GM21737 (cell line): ENCODE results near the gene SNX13.
"Not testable (repeated sequence)": the region's sequence is repeated elsewhere in the genome, so short reads cannot be mapped to it uniquely, and the experiment has no call there.

ENCODE experiments used
- ATAC-seq: cut with Tn5 transposase; IDR thresholded peaks from one replicate; pipeline ENCODE4 v1.9.1; 2021; ENCODE audit warnings: mild to moderate bottlenecking, moderate library complexity; ENCODE audit not compliant: unreplicated experiment

SNX13 gene

DNA sequence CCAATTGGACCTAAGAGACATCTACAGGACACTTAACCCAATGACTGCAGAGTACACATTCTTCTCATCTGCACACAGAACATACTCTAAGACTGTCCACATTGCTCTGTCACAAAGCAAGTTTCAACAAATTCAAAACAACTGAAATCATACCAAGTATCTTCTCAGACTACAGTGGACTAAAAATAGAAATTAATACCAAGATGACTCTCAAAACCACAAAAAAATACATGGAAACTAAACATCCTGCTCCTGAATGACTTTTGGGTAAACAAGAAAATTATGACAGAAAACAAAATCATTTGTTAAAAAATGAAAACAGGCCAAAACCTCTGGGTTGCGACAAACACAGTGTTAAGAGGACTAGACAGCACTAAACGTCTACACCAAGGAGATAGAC lies 24.5 kb downstream of the SNX13 start:
- ATAC-seq, result no peak

DNA sequence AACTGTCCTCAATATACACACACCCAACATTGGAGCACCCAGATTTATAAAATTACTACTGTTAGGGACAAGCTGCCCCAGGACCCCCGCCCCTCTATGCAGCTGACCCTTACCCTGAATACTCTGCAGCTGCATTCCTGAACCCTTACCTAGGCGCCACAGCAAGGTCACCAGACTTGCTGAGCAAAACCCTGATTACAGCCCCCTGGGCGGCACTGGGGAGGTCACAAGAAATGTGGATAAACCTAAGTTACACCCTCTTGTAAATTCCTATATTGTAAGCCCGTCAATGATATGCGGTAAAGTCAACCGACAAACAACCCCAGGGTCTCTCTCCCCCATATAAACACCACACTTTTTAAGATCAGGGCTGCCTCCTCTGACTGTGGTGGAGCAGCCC lies 25.1 kb downstream of the SNX13 start:
- no peak for ATAC-seq

DNA sequence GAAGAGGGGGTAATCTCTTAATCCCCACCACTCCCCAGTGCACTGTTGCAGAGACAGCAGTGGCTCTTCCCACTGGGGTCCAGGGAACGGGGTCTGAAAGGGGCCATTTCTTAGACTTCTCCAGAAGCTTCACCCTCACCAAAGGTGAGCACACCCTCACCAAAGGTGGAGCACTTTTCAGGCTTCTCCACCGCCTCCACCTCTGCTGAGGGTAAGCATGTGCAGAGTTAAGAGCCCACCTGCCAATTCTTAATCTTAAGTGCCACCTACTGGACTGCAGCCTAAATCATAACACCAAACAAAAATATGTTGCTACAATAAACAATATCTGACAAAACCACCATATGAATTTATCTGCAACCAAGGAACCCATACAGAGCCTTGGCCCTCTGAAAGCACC lies 27.0 kb downstream of the SNX13 start:
- ATAC-seq, result no peak

DNA sequence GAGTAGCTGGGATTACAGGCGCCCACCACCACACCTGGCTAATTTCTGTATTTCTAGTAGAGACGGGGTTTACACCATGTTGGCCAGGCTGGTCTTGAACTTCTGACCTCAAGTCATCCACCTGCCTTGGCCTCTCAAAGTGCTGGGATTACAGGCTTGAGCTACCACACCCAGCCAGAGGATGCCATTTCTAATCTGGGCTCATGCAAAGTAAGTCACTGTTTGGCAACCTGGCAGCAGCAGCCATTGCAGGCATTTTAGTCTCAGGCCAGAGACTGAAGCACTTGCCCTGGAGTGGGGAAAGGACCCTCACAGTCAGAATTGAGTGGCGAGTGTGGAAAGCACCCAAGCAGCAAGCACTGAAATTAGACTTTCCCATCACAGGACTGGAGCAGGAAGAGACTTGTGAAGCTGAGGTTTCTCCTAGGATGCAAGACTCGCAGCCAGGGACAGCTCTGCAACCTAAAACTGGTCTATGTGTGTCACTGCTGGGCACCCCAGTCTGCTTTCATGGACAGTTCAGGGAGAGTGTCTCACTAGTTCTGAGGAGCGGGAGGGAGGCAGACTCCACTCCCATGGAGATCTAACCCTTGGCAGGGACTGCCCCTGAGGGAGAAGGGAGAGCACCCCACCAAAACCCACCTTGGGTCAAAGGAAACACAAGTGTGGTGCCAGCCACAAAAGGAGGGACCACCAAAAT lies 27.6 kb downstream of the SNX13 start:
- ATAC-seq, result no peak

DNA sequence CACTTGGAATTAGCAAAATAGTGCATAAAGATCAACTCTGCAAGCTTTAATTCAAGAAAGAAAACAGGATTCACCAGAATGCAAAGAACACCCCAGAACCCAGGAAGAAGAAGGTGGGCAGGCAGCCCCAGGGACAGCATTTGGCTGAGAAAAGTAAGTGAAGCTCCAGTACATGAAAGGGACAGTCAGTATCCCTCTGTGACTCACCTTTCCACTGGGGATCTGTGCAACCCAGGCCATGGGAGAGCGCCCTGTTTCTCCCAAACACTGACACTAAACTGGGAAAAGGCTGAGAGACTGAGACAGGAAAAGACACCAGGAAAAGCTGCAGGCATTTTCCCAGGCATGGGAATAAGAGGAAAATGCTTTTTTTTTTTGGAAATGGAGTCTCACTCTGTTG lies 28.2 kb downstream of the SNX13 start:
- no peak for ATAC-seq

DNA sequence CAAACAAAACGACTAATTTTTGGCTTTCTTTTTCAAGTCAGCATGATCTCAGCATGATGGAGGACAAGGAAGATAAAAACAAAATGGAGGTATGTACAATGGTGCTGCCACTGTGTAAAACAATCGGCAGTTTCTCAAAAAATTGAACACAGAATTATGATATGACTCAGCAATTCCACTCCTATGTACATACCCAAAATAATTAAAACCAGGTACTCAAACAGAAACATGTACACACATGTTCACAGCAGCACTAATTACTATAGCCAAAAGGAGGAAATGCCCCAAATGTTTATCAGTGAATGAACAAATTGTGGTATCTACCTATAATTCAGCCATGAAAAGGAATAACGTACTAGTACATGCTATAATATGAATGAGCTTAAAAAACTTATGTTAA lies 29.9 kb downstream of the SNX13 start:
- no peak for ATAC-seq

DNA sequence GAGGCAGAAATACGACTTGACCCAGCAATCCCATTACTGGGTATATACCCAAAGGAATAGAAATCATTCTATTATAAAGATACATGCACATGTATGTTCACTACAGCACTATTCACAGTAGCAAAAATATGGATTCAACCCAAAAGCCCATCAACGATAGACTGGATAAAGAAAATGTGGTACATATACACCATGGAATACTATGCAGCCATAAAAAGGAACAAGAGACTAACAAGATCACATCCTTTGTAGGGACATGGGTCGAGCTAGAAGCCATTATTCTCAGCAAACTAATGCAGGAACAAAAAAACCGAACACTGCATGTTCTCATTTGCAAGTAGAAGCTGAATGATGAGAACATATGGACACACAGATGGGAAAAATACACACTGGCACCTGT lies 31.0 kb downstream of the SNX13 start:
- not testable (repeated sequence) for ATAC-seq

DNA sequence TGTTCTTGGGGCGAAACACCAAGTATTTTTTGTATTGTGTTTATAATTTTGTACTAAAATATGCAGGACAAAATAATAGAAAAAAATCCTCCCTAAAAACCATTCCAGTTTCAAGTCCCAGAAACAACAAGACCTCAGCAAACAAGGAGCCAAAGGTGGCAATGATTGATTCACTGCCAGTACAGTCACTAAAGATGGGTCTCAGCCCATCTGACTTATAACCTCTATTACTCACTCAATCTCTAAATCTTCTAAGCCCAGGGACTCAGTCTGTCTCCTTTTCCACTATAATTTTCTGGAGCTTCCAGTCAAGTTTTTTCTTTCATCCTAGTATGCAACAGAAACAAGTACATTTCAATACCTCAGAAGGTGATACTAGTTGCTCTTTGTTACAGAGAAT lies 33.3 kb downstream of the SNX13 start:
- ATAC-seq, result no peak

DNA sequence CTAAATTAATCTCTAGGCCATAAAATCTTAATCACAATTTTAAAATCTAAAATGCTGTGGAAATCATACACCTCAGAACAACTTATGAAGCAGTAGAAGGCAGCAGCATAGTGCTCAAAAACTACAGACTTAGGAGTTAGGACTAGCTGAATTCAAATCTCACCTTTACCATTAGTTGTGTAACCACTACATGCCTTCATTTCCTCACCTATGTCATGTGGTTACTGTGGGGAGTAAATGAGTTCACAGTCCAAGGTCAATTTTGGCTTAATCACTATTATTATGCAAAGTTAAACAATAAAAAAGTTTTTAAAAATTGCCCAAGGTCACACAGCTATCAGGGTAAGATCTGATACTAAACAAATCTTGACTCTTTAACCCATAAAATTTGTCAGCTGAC lies 37.0 kb downstream of the SNX13 start:
- ATAC-seq, result no peak

DNA sequence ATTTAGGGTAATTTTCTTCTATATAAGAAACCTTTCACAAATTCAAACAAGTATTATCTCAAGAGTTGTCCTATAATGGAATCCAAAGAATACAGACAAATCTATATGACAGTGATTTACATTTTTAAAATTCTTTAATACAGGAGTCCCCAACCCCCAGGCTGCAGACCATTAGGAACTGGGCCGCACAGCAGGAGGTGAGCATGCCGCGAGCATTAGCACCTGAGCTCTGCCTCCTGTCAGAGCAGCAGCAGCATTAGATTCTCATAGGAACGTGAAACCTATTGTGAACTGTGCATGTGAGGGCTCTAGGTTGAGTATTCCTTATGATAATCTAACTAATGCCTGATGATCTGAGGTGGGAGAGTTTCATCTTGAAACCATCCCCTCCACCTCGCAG lies 37.7 kb downstream of the SNX13 start:
- no peak for ATAC-seq

DNA sequence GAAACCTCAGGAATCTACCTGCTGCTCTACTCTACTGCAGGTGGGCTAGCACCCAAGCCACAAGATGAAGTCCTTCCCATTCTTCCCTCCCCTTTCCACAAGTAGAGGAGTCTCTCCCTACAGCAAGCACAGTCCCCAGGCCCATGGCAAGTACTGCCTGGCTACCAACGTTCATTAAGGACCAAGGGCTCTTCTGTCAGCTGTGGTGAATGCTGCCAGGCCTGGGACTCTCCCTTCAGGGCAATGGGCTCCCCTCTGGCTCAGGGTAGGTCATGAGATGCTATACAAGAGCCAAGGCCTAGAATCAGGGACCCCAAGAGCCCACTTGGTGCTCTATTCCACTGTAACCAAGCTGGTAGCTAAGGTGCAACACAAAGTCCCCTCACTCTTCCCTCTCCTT lies 39.8 kb downstream of the SNX13 start:
- ATAC-seq, result no peak

DNA sequence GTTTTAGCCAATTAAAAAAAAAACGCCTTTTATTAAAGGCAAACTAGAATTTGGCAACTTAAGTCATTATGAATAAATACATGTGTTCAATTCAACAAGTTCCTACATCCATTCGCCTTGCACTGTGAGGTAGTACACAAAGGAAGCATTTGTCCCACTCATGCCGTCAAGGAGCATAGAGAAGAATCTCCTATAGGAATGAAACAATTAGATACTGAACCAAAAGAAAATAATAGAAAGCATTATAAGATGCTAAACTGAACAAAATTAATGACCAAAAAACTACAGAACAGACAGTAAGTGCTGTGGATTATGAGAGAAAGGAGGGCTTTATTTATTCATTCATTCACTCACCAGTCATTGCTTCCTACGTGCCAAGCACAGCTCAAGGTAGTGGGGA lies 42.2 kb downstream of the SNX13 start:
- no peak for ATAC-seq

DNA sequence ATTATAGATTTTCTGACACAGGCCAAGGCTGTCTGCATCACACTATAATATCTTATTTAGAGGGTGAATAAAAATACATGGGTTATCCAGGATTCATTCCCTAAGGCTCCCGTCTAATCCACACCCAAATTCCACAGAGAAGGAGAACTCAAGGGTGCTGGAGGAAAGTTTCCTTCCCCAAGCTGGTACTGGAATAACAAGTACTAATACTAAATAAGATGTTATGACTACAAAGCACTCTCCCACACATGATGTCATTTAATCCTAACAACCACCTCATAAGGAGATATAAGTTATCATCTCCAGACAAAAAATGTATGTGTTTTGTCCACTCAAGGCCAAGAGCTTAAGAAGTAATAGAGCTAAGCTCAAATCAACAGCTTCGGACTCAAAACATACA lies 53.0 kb downstream of the SNX13 start:
- no peak for ATAC-seq

DNA sequence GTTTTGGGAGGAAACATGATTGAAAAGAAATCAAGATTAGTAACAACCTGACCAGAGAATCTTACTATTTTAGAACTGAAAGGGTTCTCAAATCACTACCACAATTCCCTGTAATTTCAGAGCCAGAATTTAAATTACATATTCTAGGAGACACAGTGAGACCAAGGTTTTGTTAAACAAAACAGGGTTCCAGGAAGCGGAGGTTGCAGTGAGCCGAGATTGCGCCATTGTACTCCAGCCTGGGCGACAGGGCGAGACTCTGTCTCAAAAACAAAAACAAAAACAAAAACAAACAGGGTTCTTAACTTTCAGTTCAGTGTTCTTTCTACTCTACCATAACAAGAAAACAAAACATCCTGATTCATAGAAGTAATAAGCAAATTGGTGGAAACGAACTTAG lies 57.6 kb downstream of the SNX13 start:
- no peak for ATAC-seq

DNA sequence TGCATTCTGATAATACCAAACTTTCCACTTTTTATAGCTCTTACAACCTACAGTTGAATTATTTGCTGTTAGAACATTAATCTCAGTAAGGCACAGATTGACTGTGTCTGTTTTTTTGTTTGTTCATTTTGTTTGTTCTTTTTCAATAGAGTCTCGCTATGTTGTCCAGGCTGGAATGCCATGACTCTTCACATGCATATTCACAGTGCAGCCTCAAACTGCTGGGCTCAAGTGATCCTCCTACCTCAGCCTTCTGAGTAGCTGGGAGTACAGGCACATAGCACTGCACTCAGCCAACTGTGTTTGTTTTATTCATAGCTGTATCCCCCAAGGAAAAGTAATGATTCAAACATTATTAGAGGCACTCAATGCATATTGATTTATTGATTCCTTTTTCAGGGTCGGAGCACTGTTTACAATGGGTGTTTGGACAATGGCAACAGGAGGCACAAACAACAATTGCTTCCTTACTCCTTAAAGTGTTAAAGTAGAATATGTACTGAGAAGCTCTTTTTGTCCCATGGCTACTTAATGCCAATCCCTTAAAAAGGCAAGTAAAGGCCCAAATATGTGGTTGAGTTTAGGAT lies 61.1 kb downstream of the SNX13 start:
- no peak for ATAC-seq

DNA sequence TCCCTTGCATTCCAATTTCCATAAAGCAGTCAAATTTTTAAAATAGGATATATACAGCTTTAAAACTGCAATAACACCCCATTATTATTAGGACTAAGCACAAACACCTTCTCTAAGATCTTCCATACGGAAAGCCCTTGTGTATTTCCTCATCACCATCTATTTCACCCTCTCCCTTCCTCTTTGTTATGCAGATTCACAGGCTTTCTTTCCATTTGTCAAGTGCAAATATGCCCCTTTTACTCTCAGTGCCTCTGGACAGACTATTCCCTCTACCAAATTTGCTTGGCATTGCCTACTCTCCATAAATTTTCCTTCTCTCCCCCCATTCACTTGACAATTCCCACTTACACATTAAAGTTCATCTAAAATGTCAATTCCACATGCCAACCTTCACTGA lies 61.7 kb downstream of the SNX13 start:
- no peak for ATAC-seq

DNA sequence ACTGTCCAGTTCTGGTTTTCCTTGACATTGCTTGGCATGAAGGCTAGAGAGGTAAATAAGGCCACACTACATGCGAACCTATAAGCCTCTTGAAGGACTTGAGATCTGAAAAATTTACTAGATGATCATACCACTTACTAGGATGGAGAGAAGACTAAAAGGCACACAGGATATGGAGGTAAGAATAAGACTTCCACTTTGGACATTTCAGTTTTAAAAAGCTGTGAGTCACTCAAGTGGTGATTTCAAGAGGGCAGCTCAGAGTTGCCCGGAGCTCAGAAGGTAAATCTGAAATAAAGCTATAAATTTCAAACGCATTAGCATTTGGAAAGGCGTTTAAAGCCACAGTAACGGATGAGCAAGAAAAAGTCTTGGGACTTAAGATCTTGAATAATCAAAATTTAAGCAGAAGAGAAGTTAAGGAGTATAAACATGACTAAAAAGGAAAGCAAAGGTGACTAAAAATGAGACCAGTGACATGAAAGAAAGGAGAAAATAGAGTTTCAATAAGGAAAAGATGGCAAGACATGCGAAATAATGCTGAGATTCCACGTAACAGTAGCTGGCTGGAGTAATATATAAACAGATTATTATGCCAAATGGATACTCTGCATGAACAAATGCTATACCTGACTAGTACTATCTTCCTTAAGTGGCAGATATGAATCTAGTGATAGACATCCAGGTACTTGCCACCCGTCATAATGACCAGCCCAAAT lies 68.3 kb downstream of the SNX13 start:
- ATAC-seq, result no peak

DNA sequence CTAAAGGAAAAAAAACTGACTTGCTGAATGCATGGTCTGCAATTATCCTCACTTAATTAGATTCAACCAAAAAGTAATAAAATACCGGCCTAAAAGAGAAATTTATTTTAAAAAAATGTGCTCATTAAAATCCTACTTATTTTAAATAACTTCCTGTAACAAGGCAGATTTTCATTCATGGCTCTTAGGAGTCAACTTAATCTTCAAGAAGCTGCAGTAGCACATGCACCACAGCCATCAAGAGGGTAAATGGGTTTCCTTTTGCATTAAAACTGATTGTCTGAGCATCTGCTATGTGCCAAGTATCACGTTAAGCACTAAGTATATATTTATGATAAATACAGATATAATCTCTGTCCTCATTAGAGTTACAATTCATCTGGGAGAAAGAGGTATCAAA lies 69.9 kb downstream of the SNX13 start:
- ATAC-seq, result no peak

DNA sequence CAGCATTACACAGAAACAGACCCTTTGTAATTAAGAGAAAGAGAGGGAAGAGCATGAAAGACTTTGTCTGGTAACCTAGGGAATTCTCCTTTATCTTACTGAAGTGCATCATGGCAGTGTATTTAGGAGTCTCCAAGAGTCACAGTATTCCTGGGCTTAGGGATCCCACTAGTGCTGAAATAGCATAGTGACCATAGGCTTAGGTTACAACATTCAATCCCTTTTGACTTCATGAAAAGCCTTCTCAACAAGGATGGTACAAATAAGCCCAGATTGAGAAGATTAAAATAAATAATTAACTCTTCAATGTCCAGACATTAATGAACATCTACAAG lies 76.5 kb downstream of the SNX13 start:
- no peak for ATAC-seq

DNA sequence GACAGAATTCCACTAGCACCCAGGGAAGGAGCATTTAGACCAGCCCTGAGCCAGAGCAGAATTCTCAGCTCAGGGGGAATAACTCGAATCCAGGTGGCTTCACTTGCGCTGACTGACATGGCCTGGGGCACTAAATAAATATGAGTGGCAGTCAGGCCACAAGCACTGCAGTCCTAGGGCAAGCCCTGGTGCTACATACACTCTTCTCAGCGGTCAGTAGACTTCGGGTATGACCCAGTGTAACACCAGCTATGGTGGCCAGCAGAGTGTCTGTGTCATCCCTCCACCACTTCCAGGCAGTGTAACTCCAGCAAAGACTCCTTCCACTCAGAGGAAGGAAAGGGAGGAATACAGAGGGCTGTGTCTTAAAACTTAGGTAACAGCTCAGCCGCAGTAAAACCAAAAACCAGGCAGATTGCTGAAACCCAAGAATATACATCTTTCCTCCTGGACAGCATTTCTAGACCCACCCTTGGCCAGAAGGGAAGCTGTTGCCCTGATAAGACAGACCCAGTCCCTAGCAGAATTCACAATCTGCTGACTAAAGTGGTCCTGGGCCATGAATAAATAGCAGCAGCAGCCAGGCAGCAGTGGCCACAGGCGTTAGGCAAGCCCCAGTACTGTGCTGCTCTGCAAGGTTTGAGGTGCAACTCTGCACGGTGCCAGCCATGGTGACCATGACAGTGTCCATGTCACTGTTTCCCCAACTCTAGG lies 77.0 kb downstream of the SNX13 start:
- no peak for ATAC-seq

DNA sequence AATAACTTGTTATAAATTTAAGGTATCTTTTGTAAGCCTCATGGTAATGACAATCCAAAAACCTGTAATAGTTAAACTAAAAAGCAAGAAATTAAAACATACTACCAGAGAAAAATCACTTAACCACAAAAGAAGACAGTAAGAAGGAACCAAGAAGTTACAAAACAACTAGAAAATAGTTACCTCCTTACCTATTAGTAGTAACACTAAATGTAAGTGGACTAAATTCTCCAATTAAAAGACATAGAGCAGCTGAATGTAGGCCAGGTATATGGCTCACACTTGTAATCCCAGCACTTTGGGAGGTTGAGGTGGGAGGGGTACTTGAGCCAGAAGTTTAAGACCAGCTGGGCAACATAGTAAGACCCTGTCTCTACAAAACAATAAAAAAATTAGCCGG lies 84.0 kb downstream of the SNX13 start:
- ATAC-seq, result no peak

DNA sequence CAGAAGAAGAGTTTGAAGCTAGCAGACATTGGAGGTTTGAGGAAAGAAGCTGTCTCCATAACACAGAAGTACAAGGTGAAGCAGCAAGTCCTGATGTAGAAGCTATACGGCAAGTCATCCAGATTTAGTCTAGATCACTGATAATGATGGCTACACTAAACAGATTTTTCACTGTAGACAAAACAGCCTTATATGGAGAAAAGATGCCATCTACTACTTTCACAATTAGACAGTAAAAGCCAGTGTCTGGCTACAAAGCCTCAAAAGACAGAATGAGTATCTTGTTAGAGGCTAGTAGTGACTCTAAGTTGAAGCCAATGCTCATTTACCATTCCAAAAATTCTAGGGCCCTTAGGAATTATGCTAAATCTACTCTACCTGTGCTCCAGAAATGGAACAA lies 85.1 kb downstream of the SNX13 start:
- ATAC-seq, result no peak
